SU-DHL-6 (cell line): Measurements from ENCODE around the gene ZRANB3.

Source experiments
- H2AFZ ChIP-seq: fragments of 200-600 bp; sonication (generic); 2 replicates; pipeline ENCODE4 v1.6.1; 2014; ENCODE audit warnings: low read depth, mild to moderate bottlenecking, moderate library complexity, mixed read lengths, antibody characterized with exemption, low read length; ENCODE audit not compliant: severe bottlenecking
- H3F3A ChIP-seq: fragments of 200-600 bp; shearing (Covaris generic); 2 replicates; pipeline ENCODE4 v1.6.0; 2016; ENCODE audit warnings: antibody characterized with exemption, mild to moderate bottlenecking; ENCODE audit not compliant: insufficient read depth
- H3K27ac ChIP-seq: fragments of 200-600 bp; sonication (generic); 2 replicates; pipeline ENCODE4 v1.5.1; 2016; ENCODE audit warnings: low read depth, mild to moderate bottlenecking, low read length, moderate library complexity, mixed read lengths
- H3K27me3 ChIP-seq: fragments of 200-600 bp; sonication (generic), shearing (Covaris generic); 2 replicates; pipeline ENCODE4 v1.6.0; 2014; ENCODE audit warnings: mild to moderate bottlenecking, low read length
- H3K36me3 ChIP-seq: fragments of 200-600 bp; sonication (generic); 2 replicates; pipeline ENCODE4 v1.6.1; 2014; ENCODE audit warnings: mild to moderate bottlenecking, low read length, mixed read lengths
- H3K4me2 ChIP-seq: fragments of 300-600, 200-600 bp; shearing (Covaris generic), sonication (generic); 2 replicates; pipeline ENCODE4 v1.6.0; 2014; ENCODE audit warnings: low read length, low read depth, mild to moderate bottlenecking; ENCODE audit not compliant: poor library complexity, severe bottlenecking
- H3K4me3 ChIP-seq: fragments of 200-600 bp; sonication (generic); 2 replicates; pipeline ENCODE4 v1.5.1; 2014; ENCODE audit warnings: antibody characterized with exemption, low read length, mild to moderate bottlenecking, mixed read lengths; ENCODE audit not compliant: insufficient read depth, poor library complexity, severe bottlenecking
- H3K79me2 ChIP-seq: fragments of 200-600 bp; sonication (generic); 2 replicates; pipeline ENCODE4 v1.6.1; 2014; ENCODE audit warnings: mild to moderate bottlenecking, low read length, moderate library complexity; ENCODE audit not compliant: insufficient read depth
- H3K9ac ChIP-seq: fragments of 200-600 bp; sonication (generic); 2 replicates; pipeline ENCODE4 v1.7.0; 2014; ENCODE audit warnings: mild to moderate bottlenecking, low read length
- H3K9me2 ChIP-seq: fragments of 200-600 bp; sonication (generic); replicated peaks from 2 replicates; pipeline ENCODE4 v1.6.1; 2014; ENCODE audit warnings: low read length; ENCODE audit not compliant: insufficient read depth
- H3K9me3 ChIP-seq: fragments of 200-600 bp; sonication (generic); 2 replicates; pipeline ENCODE4 v1.6.1; 2014; ENCODE audit warnings: low read length, mixed read lengths; ENCODE audit not compliant: insufficient read depth
- H4K20me1 ChIP-seq: fragments of 200-600 bp; sonication (generic); 2 replicates; pipeline ENCODE4 v1.6.1; 2014; ENCODE audit warnings: low read depth, mild to moderate bottlenecking, antibody characterized with exemption, low read length, moderate library complexity, mixed read lengths
- CTCF ChIP-seq: fragments of 200-600 bp; sonication (generic); IDR thresholded peaks from one replicate; pipeline ENCODE4 v1.5.1; 2017; ENCODE audit warnings: antibody characterized with exemption, mild to moderate bottlenecking, low read length, moderate library complexity; ENCODE audit not compliant: insufficient read depth, poor library complexity, severe bottlenecking
- EZH2phosphoT487 ChIP-seq: fragments of 200-600 bp; sonication (generic), shearing (Covaris generic); conservative IDR thresholded peaks from 2 replicates; pipeline ENCODE4 v1.6.1; 2018; ENCODE audit warnings: mild to moderate bottlenecking, antibody characterized with exemption, low read length, moderate library complexity, mixed read lengths

The ZRANB3 gene

GRCh38 chr2:135162377-135162776, 368.6 kb downstream of the ZRANB3 start:
- Histone ChIP-seq H3K79me2 (no peaks in the 10 kb centered on the region), H3K27ac (0 out of 2 replicates have a peak overlapping the region, but pooled peaks have one; percentile 1), H3K27me3 (no peaks in the 10 kb centered on the region), H2AFZ (no peak overlapping the region), H3K4me2 (no peak overlapping the region), H3F3A (no peaks in the 10 kb centered on the region; the same call in 1 of the 2 replicates), H3K9me2 (no peaks in the 10 kb centered on the region), H3K36me3 (peaks cover 37% of the 10 kb centered on the region), H4K20me1 (no peaks in the 10 kb centered on the region), H3K9ac (no peak overlapping the region), H3K4me3 (no peak overlapping the region), H3K9me3 (no peaks in the 10 kb centered on the region)
- TF ChIP-seq EZH2phosphoT487 (no peak), CTCF (no peak)

GRCh38 chr2:135159191-135159590, 371.8 kb downstream of the ZRANB3 start:
- Histone ChIP-seq H3K36me3 (peaks cover 39% of the 10 kb centered on the region), H3K9me2 (no peaks in the 10 kb centered on the region), H2AFZ (no peak overlapping the region), H3F3A (no peaks in the 10 kb centered on the region; the same call in 1 of the 2 replicates), H3K4me2 (no peak overlapping the region), H3K9ac (no peak overlapping the region), H4K20me1 (no peaks in the 10 kb centered on the region), H3K27me3 (no peaks in the 10 kb centered on the region), H3K4me3 (no peak overlapping the region), H3K27ac (no peak overlapping the region), H3K9me3 (no peaks in the 10 kb centered on the region), H3K79me2 (no peaks in the 10 kb centered on the region)
- no peak for TF ChIP-seq CTCF
- TF ChIP-seq EZH2phosphoT487, result no peak

- no peak overlapping the region for H3K27ac ChIP-seq
- H3K36me3 ChIP-seq, result peaks cover 42% of the 10 kb centered on the region
- H2AFZ ChIP-seq, result no peak overlapping the region
- no peaks in the 10 kb centered on the region for H3K79me2 ChIP-seq
- no peak overlapping the region for H3K4me3 ChIP-seq
- no peaks in the 10 kb centered on the region for H3K9me2 ChIP-seq
- H3K4me2 ChIP-seq, result no peak overlapping the region
- no peaks in the 10 kb centered on the region; the same call in 1 of the 2 replicates for H3F3A ChIP-seq
- H3K9me3 ChIP-seq, result no peaks in the 10 kb centered on the region
- no peaks in the 10 kb centered on the region for H3K27me3 ChIP-seq
- no peaks in the 10 kb centered on the region for H4K20me1 ChIP-seq
- TF ChIP-seq CTCF (no peak), EZH2phosphoT487 (no peak)
- no peak overlapping the region for H3K9ac ChIP-seq
Observed at GRCh38 chr2:135157856-135158255, 373.2 kb downstream of the ZRANB3 start.
